ENCODE results near the gene OR2H2.

The OR2H2 gene

DNA sequence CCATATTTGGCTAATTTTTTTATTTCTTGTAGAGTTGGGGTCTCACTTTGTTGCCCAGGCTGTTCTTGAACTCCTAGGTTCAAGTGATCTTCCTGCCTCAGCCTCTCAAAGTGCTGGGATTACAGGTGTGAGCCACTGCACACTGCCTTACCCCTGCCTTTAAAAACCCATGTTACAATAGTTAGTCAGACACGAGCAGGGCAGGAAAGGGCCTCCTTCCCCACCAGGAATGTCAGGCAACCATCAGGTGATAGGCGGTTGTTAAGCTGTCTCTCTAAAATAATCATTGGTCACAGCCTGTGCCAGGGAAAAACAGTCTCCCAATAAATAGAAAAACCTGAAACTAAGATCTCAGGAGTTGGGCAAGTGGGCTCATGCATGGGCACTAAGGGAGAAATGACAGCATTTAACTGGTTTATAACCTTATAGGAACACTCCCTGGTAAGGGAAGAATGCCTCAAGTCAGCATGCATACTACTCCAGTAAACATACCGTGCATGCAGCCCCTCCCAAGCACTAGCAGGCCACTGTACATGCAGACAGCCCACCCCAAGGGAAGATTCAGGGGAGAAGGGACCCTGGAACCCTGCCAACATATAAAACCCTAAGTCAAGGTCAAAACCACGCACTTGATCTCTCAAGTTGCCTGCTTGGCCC lies 8.4 kb downstream of the OR2H2 start:
- no peak for DNase-seq (ENCODE audit: low read depth)

DNA sequence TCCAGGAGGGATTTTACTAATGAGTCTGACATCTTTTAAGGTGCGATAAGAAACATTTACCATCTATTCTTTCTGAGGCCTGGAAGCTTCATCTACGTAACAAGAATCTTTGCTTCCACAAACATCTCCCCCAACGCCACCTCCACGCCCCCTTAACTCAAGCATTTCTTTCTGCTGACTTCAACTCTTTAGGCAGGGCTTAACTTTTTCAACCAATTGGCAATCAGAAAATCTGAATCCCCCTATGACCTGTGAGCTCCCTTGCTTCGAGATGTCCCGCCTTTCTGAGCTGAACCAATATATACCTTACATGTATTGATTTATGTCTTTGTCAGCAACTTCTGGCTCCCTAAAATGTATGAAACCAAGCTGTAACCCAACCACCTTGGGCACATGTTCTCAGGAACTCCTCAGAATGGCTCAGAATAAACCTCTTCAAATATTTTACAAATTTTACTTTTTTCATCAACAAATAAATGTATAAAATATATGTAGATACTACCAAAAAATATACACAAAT lies 11.5 kb downstream of the OR2H2 start:
- no peak for DNase-seq (ENCODE audit: low read depth)

DNA sequence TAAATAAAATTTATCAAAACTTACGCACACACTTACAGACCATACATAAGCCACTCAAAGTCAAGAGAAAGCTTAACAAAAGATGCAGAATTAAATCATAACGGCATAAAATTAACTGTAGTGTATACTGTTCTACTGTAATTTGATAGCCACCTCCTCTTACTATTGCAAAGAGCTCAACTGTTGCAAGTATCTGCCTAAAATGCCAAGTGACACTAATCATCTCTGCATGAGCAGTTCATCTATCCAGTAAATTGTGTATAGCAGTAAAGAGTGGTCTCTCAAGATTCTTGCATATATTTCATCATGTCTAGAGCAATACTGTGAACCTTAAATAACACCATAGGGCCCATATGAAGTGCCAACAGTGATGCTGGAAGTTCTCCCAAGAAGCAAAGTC lies 12.3 kb downstream of the OR2H2 start:
- no peak for DNase-seq (ENCODE audit: low read depth)

DNA sequence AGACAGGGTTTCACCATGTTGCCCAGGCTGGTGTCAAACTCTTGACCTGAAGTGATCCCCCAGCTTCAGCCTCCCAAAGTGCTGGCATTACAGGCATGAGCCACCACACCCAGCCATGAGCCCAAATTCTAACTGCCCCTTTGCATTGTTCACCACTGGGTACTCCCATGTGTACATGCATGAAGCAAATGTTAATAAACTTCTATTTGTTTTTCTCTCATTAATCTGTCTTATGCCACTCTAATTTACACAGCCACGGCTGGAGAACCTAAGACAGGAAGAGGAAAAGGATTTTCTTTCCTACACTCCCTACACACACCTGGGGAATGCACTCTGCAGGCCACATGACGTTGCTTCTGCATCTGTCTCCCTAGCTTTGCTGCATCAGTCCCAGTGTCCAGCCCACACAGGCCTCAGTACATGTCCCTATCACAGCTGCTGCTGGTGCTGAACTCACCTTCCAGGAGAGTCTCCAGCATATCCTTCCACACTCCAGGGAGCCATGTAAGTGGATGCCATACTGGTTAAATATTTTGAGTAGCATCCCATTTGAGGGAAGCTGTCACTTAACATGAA lies 13.3 kb downstream of the OR2H2 start:
- no peak for DNase-seq (ENCODE audit: low read depth)

DNA sequence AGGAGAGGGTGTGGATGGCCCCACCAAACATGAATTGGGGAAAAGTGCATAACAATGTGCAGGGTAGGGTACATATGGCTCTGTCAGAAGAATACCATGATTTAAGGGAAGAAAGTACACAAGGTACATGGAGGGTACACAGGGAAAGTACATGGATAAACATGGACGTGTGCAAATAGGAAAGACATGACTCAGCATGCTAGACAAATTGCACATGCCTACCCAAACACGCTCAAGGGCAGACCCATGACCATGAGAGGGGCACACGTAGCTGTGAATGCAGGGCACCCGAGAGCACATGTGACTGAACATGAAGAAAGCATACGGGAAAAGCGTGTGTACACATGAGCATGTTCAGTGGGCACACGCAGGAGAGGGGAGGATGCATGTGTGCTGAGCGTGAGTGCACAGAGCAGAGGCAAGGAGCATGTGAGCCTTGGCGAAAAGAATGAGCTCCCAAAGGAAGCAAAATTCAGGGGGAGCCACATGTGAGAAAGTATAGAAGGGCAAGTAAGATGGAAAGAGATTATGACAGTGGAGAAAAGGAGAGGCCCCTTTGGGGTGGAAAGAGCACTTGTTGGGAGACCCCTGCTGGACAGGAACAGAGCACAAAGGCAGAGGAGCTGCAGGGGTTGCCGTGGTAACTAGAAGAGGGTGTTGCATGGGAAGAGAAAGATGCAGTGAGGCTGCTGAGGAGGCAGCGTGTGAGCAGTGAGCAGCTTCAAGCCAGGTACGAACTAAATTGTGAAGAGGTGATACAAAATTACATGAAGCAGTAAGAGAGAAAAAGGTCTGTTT lies 17.8 kb downstream of the OR2H2 start:
- DNase-seq (ENCODE audit: low read depth) = no peak

DNA sequence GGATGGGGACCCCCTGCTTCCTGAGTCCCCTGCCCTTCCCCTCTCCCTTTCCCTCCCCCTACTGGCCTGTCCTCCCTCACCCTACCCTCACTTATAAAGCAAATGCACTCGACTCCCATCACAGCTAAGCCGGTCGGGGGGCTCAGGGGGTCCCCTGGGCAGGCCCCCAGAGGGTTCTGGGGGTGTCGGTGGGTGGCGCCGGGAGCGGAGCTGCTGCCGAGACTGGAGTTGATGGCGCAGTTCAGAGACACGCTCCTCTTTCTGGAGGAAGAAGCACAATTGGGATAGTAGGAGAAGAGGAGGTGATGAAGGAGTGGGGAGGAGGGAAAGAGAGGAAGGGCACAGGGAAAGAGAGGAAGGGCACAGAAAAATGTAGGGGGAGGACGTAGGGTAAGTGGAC lies 18.5 kb downstream of the OR2H2 start:
- DNase-seq (ENCODE audit: low read depth) = no peak

DNA sequence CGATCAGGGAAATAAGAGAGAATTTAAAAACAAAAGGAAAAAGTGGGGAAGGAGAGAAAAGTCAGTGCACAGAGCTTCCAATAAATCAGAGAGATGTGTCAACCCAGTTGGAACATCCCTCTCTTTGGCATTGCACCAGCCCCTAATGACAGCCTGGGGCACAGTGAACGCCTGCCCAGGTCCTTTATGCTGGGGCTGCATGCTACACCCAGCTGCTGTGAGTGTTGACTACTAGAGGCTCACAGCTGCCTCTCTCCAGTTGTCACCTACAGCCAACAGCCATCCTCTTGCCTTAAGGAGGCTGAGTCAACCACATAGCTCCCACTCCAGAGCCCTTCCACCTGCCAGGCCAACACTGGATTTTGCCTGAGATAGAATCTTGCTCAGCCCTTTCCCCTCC lies 19.0 kb downstream of the OR2H2 start:
- DNase-seq (ENCODE audit: low read depth) = no peak

DNA sequence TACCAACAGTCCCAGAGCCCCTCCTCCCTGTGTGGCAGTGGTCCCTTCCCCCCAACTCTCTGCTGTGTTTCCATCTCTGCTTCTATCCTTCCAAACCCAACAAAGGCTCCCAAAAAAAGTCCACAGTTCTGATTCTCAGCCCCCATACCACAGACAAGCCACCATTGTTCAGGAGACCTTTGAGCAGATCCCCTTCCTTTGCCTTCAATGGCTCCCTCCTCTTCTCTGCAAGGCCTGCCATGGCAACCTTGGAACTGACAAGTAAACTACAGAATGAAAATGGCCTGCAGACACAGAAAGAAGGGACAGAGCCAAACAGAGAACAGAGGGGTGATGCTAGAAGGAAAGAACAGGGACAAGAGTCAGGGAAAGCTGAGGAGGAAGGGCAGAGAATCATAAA lies 23.2 kb downstream of the OR2H2 start:
- no peak for DNase-seq (ENCODE audit: low read depth)

DNA sequence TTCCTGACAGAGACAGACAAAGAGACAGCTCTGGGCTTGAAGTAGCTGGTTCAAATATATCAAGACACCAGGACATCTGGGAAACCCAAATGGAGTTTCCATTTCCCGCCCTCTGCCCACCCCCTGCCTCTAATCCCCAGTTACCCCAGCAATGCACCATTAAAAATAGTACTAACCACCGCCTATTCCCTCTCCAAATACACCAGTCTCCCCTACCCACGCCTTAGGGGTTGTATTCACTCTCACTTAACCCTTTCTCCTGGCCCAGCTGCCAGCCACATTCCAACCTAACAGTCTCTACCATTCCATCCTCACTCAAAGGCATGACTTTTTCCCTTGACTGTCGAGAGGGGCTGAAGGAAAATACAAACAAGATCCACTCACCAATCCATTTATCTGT lies 25.6 kb downstream of the OR2H2 start:
- DNase-seq (ENCODE audit: low read depth) = no peak

DNA sequence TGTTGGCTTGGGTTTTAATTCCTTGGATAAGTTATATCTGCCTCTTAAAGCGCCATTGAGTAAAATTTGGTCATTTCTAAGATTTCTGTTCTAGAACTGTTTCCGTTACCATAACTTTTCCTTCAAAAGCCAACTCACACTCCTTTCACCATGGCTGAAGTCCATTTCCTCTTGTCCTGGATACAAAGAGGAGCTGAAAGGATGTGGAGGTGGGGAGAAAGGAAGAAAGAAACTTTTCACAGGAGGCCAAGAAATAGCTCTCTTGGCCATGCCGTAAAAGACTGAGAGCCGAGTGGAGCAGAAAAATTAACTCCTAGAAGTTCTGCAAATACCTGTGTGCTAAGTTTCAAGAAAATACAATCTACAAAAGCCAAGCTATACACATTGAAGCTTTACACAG lies 26.5 kb downstream of the OR2H2 start:
- no peak for DNase-seq (ENCODE audit: low read depth)

DNA sequence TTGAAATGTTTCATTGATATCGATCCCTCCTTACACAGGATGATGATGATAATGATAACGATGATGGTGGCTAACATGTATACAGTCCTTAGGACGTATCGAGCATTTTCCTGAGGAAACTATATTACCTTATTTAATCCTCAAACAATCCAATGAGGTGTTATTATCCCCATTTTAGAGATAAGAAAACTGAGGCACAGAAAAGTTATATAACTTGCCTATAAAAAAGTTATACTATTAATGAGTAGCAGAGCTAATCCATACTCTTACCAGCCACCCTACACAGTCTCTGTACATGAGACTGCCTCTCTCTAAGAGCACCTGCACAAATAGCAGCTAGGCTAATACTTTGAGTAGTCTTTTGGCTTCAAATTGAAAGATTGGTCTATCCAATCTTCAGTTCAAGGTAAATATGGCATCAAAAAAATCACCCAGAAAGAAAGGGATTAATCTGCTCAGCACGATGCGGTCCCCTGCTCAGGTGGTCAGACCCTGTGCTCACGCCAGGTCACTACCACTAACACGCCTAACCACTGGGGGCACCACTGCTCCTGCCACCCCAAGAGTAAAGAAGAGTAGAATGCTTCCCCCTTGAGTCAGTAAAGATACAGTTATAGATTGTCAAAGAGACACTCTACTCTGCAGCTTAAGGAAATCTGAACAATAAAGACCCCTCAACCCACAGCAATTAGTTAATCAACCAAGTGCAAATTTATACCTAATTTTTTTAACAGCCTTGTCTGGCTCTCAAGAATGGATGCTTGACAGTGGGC lies 33.0 kb downstream of the OR2H2 start:
- DNase-seq (ENCODE audit: low read depth) = no peak

DNA sequence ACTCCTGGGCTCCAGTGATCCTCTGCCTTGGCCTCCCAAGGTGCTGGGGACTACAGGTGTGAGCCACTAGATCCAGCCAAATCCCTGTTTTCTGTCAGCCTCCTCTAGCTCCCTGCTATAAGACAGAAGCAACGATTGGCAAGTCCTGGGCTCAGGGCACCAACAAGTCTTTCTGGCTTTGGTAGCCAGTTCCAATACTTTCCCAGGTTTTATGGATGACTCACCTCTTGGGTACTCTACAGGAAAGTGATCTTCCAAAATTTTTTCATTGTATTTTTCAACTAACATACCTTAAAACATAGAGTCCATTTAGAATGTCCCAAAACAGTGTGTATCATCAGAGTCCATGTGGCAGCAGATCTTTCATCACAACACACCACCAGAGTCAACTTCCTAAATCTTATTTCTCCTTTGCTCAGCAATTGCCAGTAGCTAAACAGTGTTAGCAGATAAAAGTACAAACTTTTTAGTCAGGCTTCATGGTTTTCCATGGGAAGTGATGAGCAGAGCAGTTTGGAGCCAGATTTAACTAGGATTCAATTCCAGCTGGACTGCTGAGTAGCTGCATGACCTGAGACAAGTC lies 34.7 kb downstream of the OR2H2 start:
- no peak for DNase-seq (ENCODE audit: low read depth)

DNA sequence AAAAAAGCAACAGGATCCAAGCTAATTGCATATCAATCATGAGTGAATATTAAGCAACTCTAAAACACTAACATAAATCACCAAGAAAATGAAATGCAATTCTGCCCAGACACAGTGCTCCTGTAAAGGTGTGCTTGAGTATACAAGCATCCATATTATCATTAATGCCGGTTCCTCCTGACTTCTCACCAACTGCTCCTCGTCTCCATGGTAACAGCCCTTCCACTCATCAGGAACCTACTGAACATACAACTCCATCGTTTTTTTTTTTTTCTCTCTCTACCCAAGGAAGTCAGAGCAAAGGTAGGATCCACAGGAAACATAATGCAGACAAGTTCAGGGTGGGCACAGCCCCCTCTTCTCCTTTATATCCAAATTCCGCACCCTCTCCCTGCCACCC lies 35.7 kb downstream of the OR2H2 start:
- DNase-seq (ENCODE audit: low read depth) = no peak

DNA sequence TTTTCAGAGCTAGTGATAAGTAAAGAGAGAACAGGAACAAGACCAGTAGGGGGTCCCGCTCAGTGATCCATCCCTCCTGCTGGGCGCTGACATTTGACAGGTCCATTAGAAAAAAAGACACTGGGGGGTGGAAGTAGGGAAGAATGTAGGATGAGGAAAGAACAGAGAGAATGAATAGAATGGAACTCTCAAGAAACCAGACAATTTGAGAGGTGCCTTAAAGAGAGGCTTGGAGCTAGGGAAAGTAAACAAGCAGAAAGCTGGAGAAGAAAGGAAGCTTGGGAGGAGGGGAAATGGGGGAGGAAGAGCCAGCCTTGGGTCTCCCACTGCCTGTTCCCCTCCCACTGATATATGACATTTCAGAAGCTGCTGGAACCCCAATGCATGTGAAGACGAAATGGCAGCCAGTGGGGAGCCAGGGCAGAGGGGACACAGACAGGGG lies 39.6 kb downstream of the OR2H2 start:
- no peak for DNase-seq (ENCODE audit: low read depth)

DNA sequence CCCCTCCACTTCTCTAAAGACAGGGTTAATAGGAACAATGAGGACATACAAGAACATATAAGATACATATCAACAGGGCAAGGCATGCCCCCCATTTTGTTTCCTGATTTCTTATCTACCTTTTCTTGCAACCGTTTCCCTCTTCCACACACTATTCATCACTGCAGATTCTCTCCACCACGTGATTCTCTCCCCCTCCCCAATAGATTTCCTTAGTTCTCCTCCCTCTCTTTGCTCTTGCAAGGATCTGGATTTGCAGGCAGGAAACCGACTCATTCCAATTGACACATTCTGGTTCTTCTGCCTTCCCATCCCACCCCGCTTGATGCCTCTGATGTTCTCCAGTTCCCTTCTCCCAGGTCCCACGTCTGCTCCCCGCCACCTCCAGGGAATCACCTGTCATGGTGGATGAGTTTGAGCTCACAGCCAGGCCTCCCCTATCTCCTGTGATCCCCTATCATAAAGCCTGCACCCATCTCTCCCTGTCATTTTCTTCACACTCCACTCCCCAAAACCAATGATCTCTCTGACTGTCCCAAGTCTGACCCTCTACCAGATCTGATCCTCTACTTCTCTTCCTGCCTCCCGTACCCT lies 40.5 kb downstream of the OR2H2 start:
- no peak for DNase-seq (ENCODE audit: low read depth)

DNA sequence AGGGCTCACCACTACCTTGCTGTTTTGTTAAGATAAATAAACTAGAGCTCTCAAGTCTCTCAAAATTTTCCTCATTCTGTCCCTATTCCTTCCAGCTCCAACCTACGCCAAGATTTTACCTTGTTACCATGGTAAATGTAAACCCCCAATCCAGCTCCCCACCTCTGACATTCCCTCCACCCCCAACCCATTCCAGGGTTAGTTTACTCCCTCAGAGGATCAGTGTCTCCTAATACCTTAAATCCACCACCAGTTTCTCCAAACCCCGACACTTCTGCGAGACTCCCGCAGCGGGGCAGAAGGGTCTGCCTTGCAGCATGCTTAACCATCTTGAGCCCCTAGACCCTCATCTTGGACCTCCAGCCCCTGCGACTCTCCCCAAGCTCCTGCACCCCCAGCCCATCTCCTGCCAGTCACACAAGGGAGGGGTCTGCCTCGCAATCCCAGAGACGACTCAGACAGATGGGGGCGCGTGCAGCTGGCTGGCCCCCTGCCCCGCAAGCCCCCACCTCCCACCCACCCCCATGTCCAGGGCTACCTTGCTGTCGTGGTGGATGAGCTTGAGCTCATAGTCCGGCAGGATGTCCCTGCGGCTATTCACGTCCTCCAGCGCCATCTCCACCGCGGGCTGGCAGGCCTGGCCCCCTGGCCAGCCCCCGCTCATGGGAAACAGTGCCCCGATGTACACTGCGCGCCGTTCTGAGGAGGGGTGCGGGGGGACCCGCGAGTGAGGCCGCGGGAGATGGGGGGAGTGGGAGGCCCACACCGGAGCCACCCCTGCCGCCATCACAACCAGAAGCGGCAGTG lies 42.2 kb downstream of the OR2H2 start:
- no peak for DNase-seq (ENCODE audit: low read depth)

DNA sequence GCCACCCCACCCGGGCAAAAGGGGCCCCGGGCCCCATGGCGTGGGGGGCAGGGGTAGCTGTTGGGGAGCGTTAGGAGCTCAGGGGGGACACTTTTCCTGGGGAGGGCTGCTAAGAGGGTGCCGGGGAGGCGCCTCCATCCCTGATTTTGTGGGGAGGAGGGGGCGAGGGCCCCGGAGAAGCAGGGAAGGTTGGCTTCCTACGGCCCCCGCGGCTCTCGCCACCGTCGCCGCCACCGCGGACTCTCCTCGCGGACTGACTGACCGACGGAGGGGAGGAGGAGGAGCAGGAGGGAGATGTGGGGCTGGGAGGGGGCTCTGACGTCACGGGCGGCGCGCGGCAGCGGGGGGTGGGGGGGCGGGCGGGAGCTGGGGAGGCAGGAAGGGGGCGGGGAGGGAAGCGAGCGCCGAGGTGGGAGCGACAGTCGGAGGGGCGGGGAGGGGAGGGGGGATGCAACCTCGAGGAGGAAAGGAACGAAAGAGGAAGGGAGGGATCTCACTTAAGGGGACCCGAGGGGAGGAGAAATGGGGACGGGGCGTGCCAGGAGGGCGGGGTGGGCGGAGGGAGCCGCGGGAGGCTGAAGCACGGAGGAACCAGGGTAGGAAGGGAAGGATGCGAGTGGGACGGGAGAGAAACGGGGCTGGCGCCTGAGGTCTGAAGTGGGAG lies 43.0 kb downstream of the OR2H2 start:
- DNase-seq (ENCODE audit: low read depth) = peak; percentile 43

DNA sequence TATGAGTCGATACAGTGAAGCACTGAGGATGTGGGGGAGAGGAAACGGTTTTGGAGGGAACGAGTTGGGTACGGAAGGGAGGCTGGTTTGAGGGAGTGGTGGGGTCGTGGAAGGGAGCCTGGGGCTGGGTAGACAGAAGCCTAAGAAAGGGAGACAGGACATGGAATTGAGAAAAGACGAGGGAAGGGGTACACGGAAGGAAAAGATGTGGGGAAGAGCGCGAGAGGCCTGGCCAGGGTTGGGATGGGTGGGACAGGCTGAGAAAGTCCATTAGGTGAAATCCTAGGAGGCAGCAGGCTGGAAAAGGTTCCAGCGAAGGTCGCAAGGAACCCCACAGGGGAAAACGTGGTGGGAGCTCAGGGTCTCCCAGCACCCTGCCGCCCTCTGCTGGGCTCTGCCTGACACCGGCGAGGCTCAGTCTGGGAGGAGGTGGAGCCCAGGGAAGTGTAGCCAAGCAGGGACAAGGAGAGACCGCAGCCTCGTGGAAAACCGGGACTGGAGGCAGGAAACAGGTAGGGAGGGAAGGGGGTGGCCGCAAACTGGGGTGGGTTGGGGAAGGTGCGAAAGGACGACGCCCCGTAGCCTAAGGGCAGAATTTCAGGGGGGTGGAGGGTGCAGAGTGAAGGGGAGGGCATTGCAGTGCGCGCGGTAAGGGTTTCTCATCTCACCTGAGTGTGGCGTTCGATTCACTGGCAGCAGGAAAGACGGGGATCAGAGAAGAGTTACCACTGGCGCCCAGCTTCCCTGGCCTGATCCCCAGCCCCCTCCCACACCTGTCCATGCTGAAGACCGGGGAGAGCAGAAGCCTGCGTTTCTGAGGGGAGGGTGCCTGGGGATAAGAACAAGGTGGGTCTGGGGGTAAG lies 43.7 kb downstream of the OR2H2 start:
- DNase-seq (ENCODE audit: low read depth) = peak; percentile 26

DNA sequence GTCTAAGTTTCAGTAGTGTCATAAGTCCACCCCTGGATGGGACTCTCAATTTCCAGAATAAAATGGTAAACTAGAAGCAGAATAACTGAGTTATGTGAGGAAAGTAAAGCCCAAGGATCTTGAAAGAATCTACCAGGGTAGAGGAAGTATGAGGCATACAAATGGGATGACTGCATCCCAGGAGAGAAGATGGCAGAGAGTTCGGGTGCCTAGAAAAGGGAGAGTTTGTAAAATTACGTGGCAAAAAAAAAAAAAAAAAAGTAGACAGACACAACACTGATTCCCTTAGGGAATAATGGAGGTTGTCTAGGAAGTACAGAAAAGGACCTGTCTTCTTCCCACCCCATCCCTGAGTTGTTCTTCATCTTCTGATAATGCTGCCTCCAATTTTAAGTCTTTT lies 44.6 kb downstream of the OR2H2 start:
- no peak for DNase-seq (ENCODE audit: low read depth)

Measured in stimulated activated CD8-positive, alpha-beta memory T cell treated with anti-CD3 and anti-CD28 coated beads, Interleukin-12 subunit alpha, Interleukin-12 subunit beta, amount 100 ng/mL, for 4 hours (primary cell).